Measurements from ENCODE around the gene TRDMT1.

Gene TRDMT1

DNA sequence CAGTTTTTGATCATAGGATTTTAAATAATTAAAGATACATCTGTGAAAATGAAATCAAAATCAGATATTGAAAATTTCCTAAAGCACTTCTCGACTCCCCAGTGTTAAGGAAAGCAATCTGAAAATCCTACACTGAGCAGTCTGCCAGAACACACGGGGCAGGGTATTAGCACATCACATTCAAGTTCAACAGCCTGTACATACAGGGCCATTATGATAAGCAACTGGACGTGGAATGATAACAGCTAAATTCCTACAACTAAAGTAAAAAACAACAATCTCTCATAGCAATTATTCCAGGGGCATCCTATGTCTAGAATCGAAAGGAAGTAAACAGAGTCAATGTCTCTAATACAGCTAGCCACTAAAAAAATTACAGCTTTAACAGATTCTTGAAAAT is 31.7 kb downstream of the TRDMT1 start:
- Histone ChIP-seq H3K27ac (ENCODE audit: low read length) (no peak overlapping the region), H3K9me3 (ENCODE audit: control insufficient read depth in 1 of 2, low read length in 2 of 2) (no peaks in the 10 kb centered on the region), H3K4me3 (ENCODE audit: low read depth in 1 of 2, low read length in 2 of 2) (no peak overlapping the region), H3K4me1 (ENCODE audit: control insufficient read depth in 1 of 2, insufficient read depth in 2 of 2, low read length in 2 of 2) (peaks cover 0 to 6% of the 10 kb centered on the region in 2 donors), H3K36me3 (ENCODE audit: control insufficient read depth in 1 of 2, insufficient read depth in 2 of 2, low read length in 2 of 2) (no peaks in the 10 kb centered on the region), H3K27me3 (ENCODE audit: low read depth, low read length) (no peaks in the 10 kb centered on the region)

DNA sequence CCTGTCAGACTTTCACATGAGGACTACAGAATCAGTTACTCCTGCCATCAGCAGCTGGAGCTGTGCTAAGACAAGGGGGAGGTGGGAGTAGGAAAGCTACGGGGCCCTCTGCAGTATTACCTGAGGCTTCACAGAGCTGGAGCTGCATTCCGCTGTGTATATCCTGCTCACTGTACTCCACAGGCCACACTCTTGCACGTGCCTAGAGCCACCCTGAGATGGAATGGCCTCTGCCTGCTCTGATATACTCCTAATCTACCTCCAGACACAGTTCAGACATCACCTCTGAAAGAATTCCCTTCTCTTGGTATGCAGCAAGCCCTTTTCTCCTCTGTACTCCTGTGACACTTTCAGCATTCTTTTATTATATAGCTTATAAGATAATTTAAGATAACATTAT is 34.8 kb downstream of the TRDMT1 start:
- no peaks in the 10 kb centered on the region for H3K9me3 ChIP-seq (ENCODE audit: control insufficient read depth in 1 of 2, low read length in 2 of 2)
- H3K4me3 ChIP-seq (ENCODE audit: low read depth in 1 of 2, low read length in 2 of 2): no peak overlapping the region
- no peaks in the 10 kb centered on the region for H3K4me1 ChIP-seq (ENCODE audit: control insufficient read depth in 1 of 2, insufficient read depth in 2 of 2, low read length in 2 of 2)
- H3K27ac ChIP-seq (ENCODE audit: low read length): no peak overlapping the region
- H3K36me3 ChIP-seq (ENCODE audit: control insufficient read depth in 1 of 2, insufficient read depth in 2 of 2, low read length in 2 of 2): no peaks in the 10 kb centered on the region
- H3K27me3 ChIP-seq (ENCODE audit: low read depth, low read length): no peaks in the 10 kb centered on the region

DNA sequence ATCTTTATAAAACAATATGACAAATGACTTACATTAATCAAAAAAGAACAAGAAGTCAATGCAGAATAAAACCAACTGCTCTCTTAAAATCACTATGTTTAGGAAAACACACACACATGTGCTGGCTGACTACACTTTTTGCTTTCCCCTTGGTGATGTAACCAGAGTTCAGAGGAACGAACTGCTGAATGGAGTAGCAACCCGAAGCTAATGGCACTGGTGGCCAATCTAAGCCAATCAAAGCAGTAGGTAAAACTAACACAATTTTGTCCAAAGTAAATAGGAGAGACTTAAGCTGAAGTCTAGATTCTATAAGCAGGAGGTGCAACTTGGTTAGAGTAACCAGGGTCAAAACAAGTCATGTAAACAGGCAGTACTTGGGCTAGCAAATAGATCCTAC is 38.6 kb downstream of the TRDMT1 start:
- H3K27ac ChIP-seq (ENCODE audit: low read length): no peak overlapping the region

DNA sequence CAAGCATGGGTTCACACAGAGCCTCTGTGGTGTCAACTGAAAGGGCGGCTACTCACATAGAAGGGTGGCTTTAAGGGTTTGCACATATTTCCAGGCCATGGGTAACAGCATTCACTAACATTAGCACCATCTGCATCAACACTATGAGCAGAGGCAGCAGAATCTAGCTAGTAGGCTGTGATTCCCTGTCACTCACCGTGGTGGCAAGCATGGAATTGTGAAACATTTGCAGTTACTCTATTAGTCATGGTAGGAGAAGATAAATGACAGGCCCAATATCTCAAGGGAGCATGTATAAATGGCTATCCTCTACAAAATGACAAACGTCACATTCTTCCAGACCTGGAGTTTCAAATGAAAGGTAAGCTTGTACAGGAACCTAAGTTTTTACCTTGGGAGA is 39.7 kb downstream of the TRDMT1 start:
- H3K27ac ChIP-seq (ENCODE audit: low read length): no peak overlapping the region
- H3K9me3 ChIP-seq (ENCODE audit: control insufficient read depth in 1 of 2, low read length in 2 of 2): no peaks in the 10 kb centered on the region
- no peak overlapping the region for H3K4me3 ChIP-seq (ENCODE audit: low read depth in 1 of 2, low read length in 2 of 2)
- H3K4me1 ChIP-seq (ENCODE audit: control insufficient read depth in 1 of 2, insufficient read depth in 2 of 2, low read length in 2 of 2): no peaks in the 10 kb centered on the region
- no peaks in the 10 kb centered on the region for H3K36me3 ChIP-seq (ENCODE audit: control insufficient read depth in 1 of 2, insufficient read depth in 2 of 2, low read length in 2 of 2)
- H3K27me3 ChIP-seq (ENCODE audit: low read depth, low read length): no peaks in the 10 kb centered on the region

More for the DNA sequence above, 38.6 kb downstream of the TRDMT1 start:
- H3K4me1 ChIP-seq (ENCODE audit: control insufficient read depth in 1 of 2, insufficient read depth in 2 of 2, low read length in 2 of 2): no peaks in the 10 kb centered on the region
- no peak overlapping the region for H3K4me3 ChIP-seq (ENCODE audit: low read depth in 1 of 2, low read length in 2 of 2)
- no peaks in the 10 kb centered on the region for H3K27me3 ChIP-seq (ENCODE audit: low read depth, low read length)
- H3K36me3 ChIP-seq (ENCODE audit: control insufficient read depth in 1 of 2, insufficient read depth in 2 of 2, low read length in 2 of 2): no peaks in the 10 kb centered on the region
- H3K9me3 ChIP-seq (ENCODE audit: control insufficient read depth in 1 of 2, low read length in 2 of 2): no peaks in the 10 kb centered on the region

DNA sequence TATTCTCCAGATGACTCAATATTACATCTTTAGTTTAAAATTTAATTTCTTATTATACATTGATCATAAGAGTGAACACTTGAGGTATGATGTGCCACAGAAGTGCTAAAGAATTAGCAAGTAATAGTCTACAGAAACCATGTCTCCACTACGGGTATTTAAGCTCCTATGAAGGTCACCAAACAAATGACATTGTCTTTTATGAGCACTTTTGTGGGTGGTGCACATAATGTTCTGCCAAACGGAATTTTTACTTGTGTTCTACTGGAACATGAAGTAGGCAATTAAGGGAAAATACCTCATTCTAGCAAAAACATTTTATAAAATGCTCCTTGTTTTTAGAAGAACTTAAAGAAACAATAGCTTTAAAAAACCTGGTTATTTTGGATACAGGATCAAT is 44.4 kb downstream of the TRDMT1 start:
- H3K27me3 ChIP-seq (ENCODE audit: low read depth, low read length): no peaks in the 10 kb centered on the region

DNA sequence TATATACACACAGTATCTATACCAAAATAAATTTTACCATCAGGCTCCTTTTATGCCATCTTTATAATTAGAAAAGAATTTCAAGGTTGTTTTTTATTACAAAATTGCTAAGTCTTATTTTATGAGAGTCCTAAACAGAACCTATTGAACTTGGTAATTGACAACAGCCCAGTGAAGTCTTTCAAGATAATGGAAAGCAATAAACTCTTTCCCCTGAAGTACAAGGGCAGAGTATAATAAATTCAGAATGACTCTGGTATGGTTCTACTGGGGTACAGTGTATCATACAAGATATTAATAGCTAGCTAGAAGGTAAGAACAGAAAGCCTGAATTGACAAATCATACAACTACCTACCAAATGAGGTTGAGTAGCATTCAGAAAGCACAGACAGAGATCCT is 45.6 kb downstream of the TRDMT1 start:
- no peak overlapping the region for H3K27ac ChIP-seq (ENCODE audit: low read length)

More for the DNA sequence above, 44.4 kb downstream of the TRDMT1 start:
- Histone ChIP-seq H3K4me3 (ENCODE audit: low read depth in 1 of 2, low read length in 2 of 2) (no peak overlapping the region), H3K9me3 (ENCODE audit: control insufficient read depth in 1 of 2, low read length in 2 of 2) (no peaks in the 10 kb centered on the region), H3K27ac (ENCODE audit: low read length) (no peak overlapping the region), H3K4me1 (ENCODE audit: control insufficient read depth in 1 of 2, insufficient read depth in 2 of 2, low read length in 2 of 2) (no peaks in the 10 kb centered on the region), H3K36me3 (ENCODE audit: control insufficient read depth in 1 of 2, insufficient read depth in 2 of 2, low read length in 2 of 2) (no peaks in the 10 kb centered on the region)

DNA sequence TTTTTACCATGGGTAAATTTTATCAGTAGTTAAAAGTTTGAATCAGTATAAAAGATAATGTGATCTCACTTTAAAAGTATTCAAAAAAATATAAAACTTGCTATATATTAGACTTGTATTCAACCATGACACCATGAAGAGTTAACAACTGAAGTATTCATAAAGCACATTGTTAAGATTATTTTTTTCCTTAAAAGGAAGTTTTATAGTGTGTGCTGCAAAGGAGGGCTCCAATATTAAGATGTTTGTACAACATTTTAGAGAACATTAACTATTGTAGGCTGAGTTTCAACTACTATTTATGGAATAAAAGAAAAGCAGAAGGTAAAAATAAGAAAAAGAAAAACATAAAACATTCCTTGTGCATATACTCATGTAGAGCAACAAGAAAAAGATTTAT is 47.4 kb downstream of the TRDMT1 start:
- H3K36me3 ChIP-seq (ENCODE audit: control insufficient read depth in 1 of 2, insufficient read depth in 2 of 2, low read length in 2 of 2): no peaks in the 10 kb centered on the region
- H3K27ac ChIP-seq (ENCODE audit: low read length): no peak overlapping the region
- no peaks in the 10 kb centered on the region for H3K27me3 ChIP-seq (ENCODE audit: low read depth, low read length)
- no peak overlapping the region for H3K4me3 ChIP-seq (ENCODE audit: low read depth in 1 of 2, low read length in 2 of 2)
- no peaks in the 10 kb centered on the region for H3K4me1 ChIP-seq (ENCODE audit: control insufficient read depth in 1 of 2, insufficient read depth in 2 of 2, low read length in 2 of 2)
- no peaks in the 10 kb centered on the region for H3K9me3 ChIP-seq (ENCODE audit: control insufficient read depth in 1 of 2, low read length in 2 of 2)

More for the DNA sequence above, 45.6 kb downstream of the TRDMT1 start:
- no peak overlapping the region for H3K4me3 ChIP-seq (ENCODE audit: low read depth in 1 of 2, low read length in 2 of 2)
- H3K27me3 ChIP-seq (ENCODE audit: low read depth, low read length): no peaks in the 10 kb centered on the region
- H3K36me3 ChIP-seq (ENCODE audit: control insufficient read depth in 1 of 2, insufficient read depth in 2 of 2, low read length in 2 of 2): no peaks in the 10 kb centered on the region
- H3K4me1 ChIP-seq (ENCODE audit: control insufficient read depth in 1 of 2, insufficient read depth in 2 of 2, low read length in 2 of 2): no peaks in the 10 kb centered on the region
- H3K9me3 ChIP-seq (ENCODE audit: control insufficient read depth in 1 of 2, low read length in 2 of 2): no peaks in the 10 kb centered on the region

DNA sequence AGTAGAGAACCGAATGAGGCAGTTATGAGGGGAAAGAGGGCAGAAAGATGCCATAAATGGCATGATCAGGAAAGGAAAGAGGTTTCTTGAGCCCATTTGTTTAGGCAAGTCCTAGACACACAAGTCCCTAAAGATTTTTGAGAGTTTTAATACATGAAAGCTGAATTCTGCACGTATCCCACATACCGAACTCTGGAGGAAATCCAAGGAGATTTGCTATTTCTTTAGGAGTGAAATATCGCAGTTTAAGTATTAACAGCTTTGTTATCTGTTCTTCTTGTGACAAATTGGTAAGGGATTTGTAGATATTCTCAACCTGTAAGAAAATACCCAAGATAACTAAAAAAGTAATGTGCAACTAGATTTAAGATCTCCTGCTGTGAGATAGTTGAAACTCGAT is 48.2 kb downstream of the TRDMT1 start:
- H3K27ac ChIP-seq (ENCODE audit: low read length): no peak overlapping the region

DNA sequence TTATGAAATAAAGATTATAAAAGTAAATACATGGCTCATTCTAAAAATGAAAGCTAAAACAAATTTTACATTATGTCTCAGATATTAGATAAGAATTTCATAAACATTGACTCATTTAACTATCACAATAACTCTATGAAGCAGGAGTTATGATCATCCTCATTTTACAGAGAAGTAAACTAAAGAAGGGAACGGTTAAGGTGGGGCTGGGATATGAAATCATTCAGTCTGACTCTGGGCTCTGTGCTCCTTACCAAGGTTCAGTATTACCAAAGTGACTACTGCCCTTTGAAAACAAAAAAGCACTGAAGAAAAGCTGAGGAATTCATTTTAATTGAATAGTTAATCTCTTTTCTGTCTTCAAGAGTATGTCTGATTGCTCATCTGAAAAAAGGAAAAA is 49.8 kb downstream of the TRDMT1 start:
- Histone ChIP-seq H3K4me1 (ENCODE audit: control insufficient read depth in 1 of 2, insufficient read depth in 2 of 2, low read length in 2 of 2) (no peaks in the 10 kb centered on the region), H3K9me3 (ENCODE audit: control insufficient read depth in 1 of 2, low read length in 2 of 2) (no peaks in the 10 kb centered on the region), H3K27ac (ENCODE audit: low read length) (no peak overlapping the region), H3K27me3 (ENCODE audit: low read depth, low read length) (no peaks in the 10 kb centered on the region), H3K4me3 (ENCODE audit: low read depth in 1 of 2, low read length in 2 of 2) (no peak overlapping the region), H3K36me3 (ENCODE audit: control insufficient read depth in 1 of 2, insufficient read depth in 2 of 2, low read length in 2 of 2) (no peaks in the 10 kb centered on the region)

More for the DNA sequence above, 48.2 kb downstream of the TRDMT1 start:
- no peaks in the 10 kb centered on the region for H3K27me3 ChIP-seq (ENCODE audit: low read depth, low read length)
- no peaks in the 10 kb centered on the region for H3K4me1 ChIP-seq (ENCODE audit: control insufficient read depth in 1 of 2, insufficient read depth in 2 of 2, low read length in 2 of 2)
- H3K36me3 ChIP-seq (ENCODE audit: control insufficient read depth in 1 of 2, insufficient read depth in 2 of 2, low read length in 2 of 2): no peaks in the 10 kb centered on the region
- H3K9me3 ChIP-seq (ENCODE audit: control insufficient read depth in 1 of 2, low read length in 2 of 2): no peaks in the 10 kb centered on the region
- no peak overlapping the region for H3K4me3 ChIP-seq (ENCODE audit: low read depth in 1 of 2, low read length in 2 of 2)

DNA sequence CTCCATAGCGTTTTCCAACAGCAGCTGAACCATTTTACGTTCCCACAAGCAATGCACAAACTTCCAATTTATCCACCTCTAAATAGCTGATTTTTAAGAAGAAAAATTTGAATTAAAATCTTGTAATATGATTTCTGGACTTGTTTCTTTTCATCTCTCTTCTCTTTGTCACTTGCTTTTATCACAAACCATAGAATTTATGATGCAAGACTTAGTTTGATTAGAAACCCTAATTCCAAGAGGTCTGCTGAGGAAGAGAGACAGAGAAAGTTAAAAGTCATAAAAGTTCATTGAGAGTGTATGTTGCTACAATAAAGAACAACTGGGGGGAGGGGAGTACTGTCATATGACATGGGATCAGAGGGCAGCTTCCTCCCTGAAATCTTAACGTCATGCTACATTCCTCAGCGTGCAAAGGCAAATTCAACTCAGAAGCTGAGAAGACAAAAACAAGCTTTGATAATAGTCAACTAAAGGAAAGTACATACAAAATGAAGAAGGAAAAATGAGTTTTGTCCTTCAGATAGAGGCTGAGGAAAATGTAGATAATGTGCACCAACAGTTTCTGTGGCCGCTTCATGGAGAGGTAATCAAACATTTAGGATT is 53.5 kb downstream of the TRDMT1 start:
- no peaks in the 10 kb centered on the region for H3K36me3 ChIP-seq (ENCODE audit: control insufficient read depth in 1 of 2, insufficient read depth in 2 of 2, low read length in 2 of 2)
- no peaks in the 10 kb centered on the region for H3K4me1 ChIP-seq (ENCODE audit: control insufficient read depth in 1 of 2, insufficient read depth in 2 of 2, low read length in 2 of 2)
- no peaks in the 10 kb centered on the region for H3K27me3 ChIP-seq (ENCODE audit: low read depth, low read length)
- no peak overlapping the region for H3K4me3 ChIP-seq (ENCODE audit: low read depth in 1 of 2, low read length in 2 of 2)
- H3K9me3 ChIP-seq (ENCODE audit: control insufficient read depth in 1 of 2, low read length in 2 of 2): no peaks in the 10 kb centered on the region
- no peak overlapping the region for H3K27ac ChIP-seq (ENCODE audit: low read length)

DNA sequence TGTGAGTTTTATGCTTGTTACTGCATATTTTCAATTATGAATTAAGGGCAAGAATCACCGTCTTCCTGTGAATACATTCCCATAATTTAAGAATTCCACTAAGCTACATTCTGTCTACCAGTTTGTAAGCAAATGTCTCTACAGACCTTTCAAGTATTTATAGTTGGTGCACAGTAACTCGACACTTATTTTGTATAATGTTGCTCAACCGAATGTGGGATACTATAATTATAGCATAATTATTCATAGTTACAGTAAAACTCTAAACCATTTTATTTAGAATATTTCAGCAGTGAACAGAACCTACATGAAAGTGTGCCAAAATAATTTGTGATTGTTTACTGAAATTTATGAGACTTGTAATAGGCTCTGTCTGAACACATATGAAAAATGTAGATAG is 54.6 kb downstream of the TRDMT1 start:
- H3K27me3 ChIP-seq (ENCODE audit: low read depth, low read length): no peaks in the 10 kb centered on the region
- H3K27ac ChIP-seq (ENCODE audit: low read length): no peak overlapping the region
- H3K36me3 ChIP-seq (ENCODE audit: control insufficient read depth in 1 of 2, insufficient read depth in 2 of 2, low read length in 2 of 2): no peaks in the 10 kb centered on the region
- H3K4me3 ChIP-seq (ENCODE audit: low read depth in 1 of 2, low read length in 2 of 2): no peak overlapping the region
- H3K4me1 ChIP-seq (ENCODE audit: control insufficient read depth in 1 of 2, insufficient read depth in 2 of 2, low read length in 2 of 2): no peaks in the 10 kb centered on the region
- H3K9me3 ChIP-seq (ENCODE audit: control insufficient read depth in 1 of 2, low read length in 2 of 2): no peaks in the 10 kb centered on the region

DNA sequence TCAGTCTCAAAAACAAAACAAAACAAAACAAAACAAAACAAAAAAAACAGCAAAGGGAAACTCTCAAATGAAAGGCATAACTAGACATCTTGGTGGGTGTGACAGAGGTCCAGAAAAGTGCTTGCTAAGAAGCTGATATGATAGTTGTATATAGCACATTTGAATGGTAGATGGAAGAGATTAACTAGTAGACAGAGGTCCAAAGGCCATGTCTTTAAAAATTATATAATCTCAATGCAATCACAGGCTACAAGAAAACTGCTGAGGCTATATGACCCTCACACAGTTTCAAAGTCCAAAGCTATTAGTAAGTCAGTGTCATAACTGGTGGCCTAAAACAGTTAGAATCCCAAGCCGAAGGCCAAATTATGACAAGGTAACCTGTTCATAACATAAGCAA is 56.2 kb downstream of the TRDMT1 start:
- no peaks in the 10 kb centered on the region for H3K9me3 ChIP-seq (ENCODE audit: control insufficient read depth in 1 of 2, low read length in 2 of 2)
- H3K36me3 ChIP-seq (ENCODE audit: control insufficient read depth in 1 of 2, insufficient read depth in 2 of 2, low read length in 2 of 2): no peaks in the 10 kb centered on the region
- H3K4me3 ChIP-seq (ENCODE audit: low read depth in 1 of 2, low read length in 2 of 2): no peak overlapping the region
- no peak overlapping the region for H3K27ac ChIP-seq (ENCODE audit: low read length)
- no peaks in the 10 kb centered on the region for H3K27me3 ChIP-seq (ENCODE audit: low read depth, low read length)
- H3K4me1 ChIP-seq (ENCODE audit: control insufficient read depth in 1 of 2, insufficient read depth in 2 of 2, low read length in 2 of 2): no peaks in the 10 kb centered on the region
